ENCODE data around the gene LDLRAD2. TPM values are rescaled to one million over a fixed set of nuclear protein-coding genes. Genes with fewer than 3 reads are reported as not detected.

The LDLRAD2 gene
- total and polyA plus RNA-seq, 2 of the 8 experiments (the other 6 are each of a cell fraction or from before 2014, with no cell fraction given), result 0.48 to 0.74 TPM

DNA sequence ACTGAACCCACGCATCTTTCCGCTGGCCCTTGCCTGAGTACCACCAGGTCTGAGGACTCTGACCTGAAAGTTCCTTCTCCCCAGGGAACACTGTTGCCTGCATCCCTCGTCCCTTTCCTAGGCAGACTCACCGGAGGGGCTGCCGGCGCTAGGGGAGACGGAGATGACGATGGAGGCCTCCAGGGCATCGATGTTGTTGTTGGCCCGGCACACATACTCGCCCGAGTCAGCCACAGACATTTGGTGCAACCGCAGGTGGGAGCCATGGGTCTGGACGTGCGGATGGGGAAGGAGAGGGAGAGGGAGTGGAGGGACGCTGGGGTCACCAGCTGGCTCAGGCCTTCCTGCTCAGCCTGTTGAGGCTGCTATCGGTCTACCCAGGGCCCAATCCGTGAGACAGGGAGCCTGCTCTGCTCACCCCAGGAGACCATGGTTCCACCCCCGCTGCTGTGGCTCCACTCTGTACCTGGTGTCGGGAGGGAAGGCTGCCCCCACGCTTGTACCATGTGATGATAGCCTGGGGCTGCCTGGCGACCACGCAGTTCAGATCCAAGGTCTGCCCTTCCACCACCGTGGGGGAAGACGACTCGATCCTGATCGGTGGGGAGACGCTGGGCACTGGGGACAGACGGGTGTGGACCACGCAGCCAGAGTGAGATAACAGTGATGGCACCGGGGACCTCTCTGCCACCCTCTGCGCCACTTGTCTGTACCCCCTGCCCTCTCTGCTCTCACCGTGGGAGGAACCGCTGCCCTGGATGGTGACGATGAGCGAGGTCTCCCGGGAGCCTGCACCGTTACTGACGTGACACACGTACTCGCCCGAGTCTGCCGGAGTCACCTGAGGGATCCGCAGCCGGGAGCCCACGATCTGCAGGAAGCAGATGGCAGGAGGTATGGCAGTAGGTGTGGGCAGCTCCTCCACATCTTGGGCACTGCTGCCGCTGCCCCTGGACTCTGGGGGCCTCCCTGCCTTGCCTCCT, 35.4 kb downstream of the LDLRAD2 start:
- Histone ChIP-seq H2BK120ac (replicated peaks; ENCODE audit: low read depth, low read length) (no peak overlapping the region), H3K36me3 (ENCODE audit: control insufficient read depth in 2 of 4, insufficient read depth in 4 of 4, low read length in 3 of 4) (peaks cover 7 to 66% (median 42%) of the 10 kb centered on the region in 4 experiments), H3K23ac (ENCODE audit: insufficient read length) (no peak overlapping the region), H2BK15ac (ENCODE audit: low read length) (no peak overlapping the region), H2BK12ac (ENCODE audit: low read depth, low read length) (no peak overlapping the region), H4K8ac (ENCODE audit: extremely low read depth, insufficient read depth, low read length) (no peak overlapping the region), H3K4ac (replicated peaks; ENCODE audit: insufficient read length, low read depth, low read length) (no peak overlapping the region), H2BK5ac (ENCODE audit: low read depth, low read length) (no peak overlapping the region), H3K4me2 (ENCODE audit: insufficient read depth in 1 of 2, low read depth in 2 of 2, low read length in 2 of 2) (no peak overlapping the region), H3K79me1 (ENCODE audit: low read depth, low read length) (no peaks in the 10 kb centered on the region), H3K79me2 (ENCODE audit: control insufficient read depth in 1 of 2, insufficient read depth in 2 of 2, low read length in 2 of 2) (no peaks in the 10 kb centered on the region), H3K56ac (replicated peaks; ENCODE audit: insufficient read length, low read depth, low read length) (no peak overlapping the region), H3K23me2 (ENCODE audit: low read depth, low read length) (no peaks in the 10 kb centered on the region), H4K20me1 (replicated peaks in 1 of 2; ENCODE audit: control insufficient read depth in 1 of 2, insufficient read depth in 2 of 2, low read length in 2 of 2) (peaks cover 0 to 12% of the 10 kb centered on the region in 2 experiments), H3K27ac (ENCODE audit: low read depth, low read length) (no peak overlapping the region), H3K27me3 (replicated peaks in 1 of 4; ENCODE audit: control insufficient read depth in 3 of 4, extremely low read depth in 1 of 4, insufficient read depth in 3 of 4, low read length in 3 of 4) (no peaks in the 10 kb centered on the region), H3K9ac (replicated peaks in 1 of 4; ENCODE audit: extremely low read depth in 1 of 4, low read depth in 3 of 4, low read length in 3 of 4) (no peak overlapping the region), H2AFZ (ENCODE audit: low read length) (no peak overlapping the region), H3K18ac (ENCODE audit: extremely low read depth, low read length) (no peak overlapping the region), H3K14ac (ENCODE audit: insufficient read length) (no peak overlapping the region), H3K9me3 (ENCODE audit: insufficient read depth in 2 of 2, low read depth in 1 of 2, low read length in 1 of 2) (no peaks in the 10 kb centered on the region), H2BK20ac (ENCODE audit: low read length) (no peak overlapping the region), H2AK5ac (ENCODE audit: low read depth, low read length) (no peak overlapping the region), H4K5ac (ENCODE audit: insufficient read length, low read depth, low read length) (no peak overlapping the region), H3K4me3 (ENCODE audit: extremely low read depth in 1 of 4, insufficient read depth in 2 of 4, low read depth in 3 of 4, low read length in 4 of 4) (no peak overlapping the region), H4K91ac (replicated peaks; ENCODE audit: insufficient read length, low read length) (no peak overlapping the region), H3K4me1 (replicated peaks in 1 of 4; ENCODE audit: control insufficient read depth in 3 of 4, insufficient read depth in 4 of 4, low read length in 3 of 4) (no peaks in the 10 kb centered on the region)
- POLR2A ChIA-PET (ENCODE audit: partially characterized antibody), result no interaction called here
- no peak for DNase-seq (ENCODE audit: low read depth in 1 of 2, low spot score in 2 of 2)
- no peak for FAIRE-seq
- TF ChIP-seq SIRT6 (IDR thresholded peaks at IDR 0.05; ENCODE audit: low read length) (no peak), POLR2AphosphoS5 (IDR thresholded peaks at IDR 0.05; ENCODE audit: low read depth, low read length) (0 out of 2 replicates have a peak, but pooled peaks have one; percentile 17)
- 93% methylated on average over 47 of the region's 47 CpGs; no CpG with 5 or more reads in 1 of the 2 experiments for WGBS, 2 experiments (ENCODE audit: extremely low coverage in 1 of 2, insufficient coverage in 1 of 2, insufficient read length in 1 of 2, insufficient replicate concordance in 2 of 2, low coverage in 1 of 2, low lambda C conversion rate in 2 of 2, missing lambda C conversion rate in 1 of 2)
- CTCF ChIA-PET (ENCODE audit: partially characterized antibody), result no interaction called here

All from H1 (cell line).